SK-N-MC (cell line): ENCODE measurements around the gene DHRS7C.

Experiments
- DNase-seq: peaks from one replicate; pipeline ENCODE4 v3.0.0-alpha.2; 2011; ENCODE audit warnings: low read depth, low spot score
- H3K27ac ChIP-seq: fragments of 200-600 bp; sonication (generic); 2 replicates; pipeline ENCODE4 v1.5.1; 2016; ENCODE audit warnings: mixed run types
- H3K36me3 ChIP-seq: fragments of 200-600 bp; sonication (generic); 2 replicates; pipeline ENCODE4 v1.6.1; 2017; ENCODE audit warnings: antibody characterized with exemption, low read length, mixed read lengths; ENCODE audit not compliant: insufficient read depth
- H3K4me3 ChIP-seq: fragments of 200-600 bp; sonication (generic); 2 replicates; pipeline ENCODE4 v1.5.1; 2016
- H3K9ac ChIP-seq: fragments of 200-600 bp; sonication (generic); 2 replicates; pipeline ENCODE4 v1.8.0; 2017; ENCODE audit warnings: mixed run types, mixed read lengths; ENCODE audit not compliant: insufficient read length
- H3K9me3 ChIP-seq: fragments of 200-600 bp; sonication (generic); 2 replicates; pipeline ENCODE4 v1.6.1; 2017; ENCODE audit warnings: low read depth, mild to moderate bottlenecking, antibody characterized with exemption, low read length, moderate library complexity, mixed read lengths
- EZH2 ChIP-seq: fragments of 200-600 bp; sonication (generic); IDR thresholded peaks from one replicate; pipeline ENCODE4 v1.6.1; 2017; ENCODE audit warnings: antibody characterized with exemption
- FOXP2 ChIP-seq: optimal IDR thresholded peaks from 2 replicates; pipeline ENCODE3; 2011; ENCODE audit warnings: mild to moderate bottlenecking, moderate library complexity; ENCODE audit not compliant: insufficient read depth; ENCODE audit errors: extremely low read length, control extremely low read depth
- POLR2AphosphoS5 ChIP-seq: IDR thresholded peaks from 2 replicates; pipeline ENCODE4 v1.6.1; 2012; ENCODE audit warnings: mild to moderate bottlenecking, low read depth, low read length, borderline replicate concordance

The DHRS7C gene

GRCh38 chr17:9726291-9726690 lies 65.1 kb downstream of the DHRS7C start:
- H3K4me3 ChIP-seq: no peak overlapping the region
- no peak overlapping the region for H3K9ac ChIP-seq
- TF ChIP-seq FOXP2 (no peak), POLR2AphosphoS5 (no peak), EZH2 (no peak)
- no peaks in the 10 kb centered on the region for H3K9me3 ChIP-seq
- no peaks in the 10 kb centered on the region for H3K36me3 ChIP-seq
- no peak for DNase-seq
- H3K27ac ChIP-seq: no peak overlapping the region

DNA sequence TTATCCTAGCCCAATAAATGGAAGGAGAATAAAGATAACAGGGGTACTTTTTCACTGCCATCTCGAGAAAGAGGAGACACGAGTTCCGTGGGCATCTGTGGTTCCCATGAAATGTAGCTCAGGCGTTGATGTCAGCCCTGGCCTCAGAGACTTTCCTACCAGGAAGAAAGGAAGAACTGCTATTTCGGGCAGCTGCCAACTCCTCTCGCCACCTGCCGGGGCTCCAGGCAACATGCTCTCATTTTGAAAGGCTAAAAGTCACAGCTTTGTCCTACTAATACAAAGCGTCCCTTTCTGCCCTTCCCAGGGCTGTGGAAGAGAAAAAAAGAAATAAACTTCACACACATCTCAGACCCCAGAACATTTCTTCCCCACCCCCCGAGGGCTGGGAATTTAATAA lies 65.8 kb downstream of the DHRS7C start:
- no peak overlapping the region for H3K9ac ChIP-seq
- DNase-seq: no peak

More for the DNA sequence above, 65.8 kb downstream of the DHRS7C start:
- TF ChIP-seq POLR2AphosphoS5 (no peak), EZH2 (no peak), FOXP2 (no peak)
- Histone ChIP-seq H3K27ac (no peak overlapping the region), H3K4me3 (no peak overlapping the region), H3K9me3 (no peaks in the 10 kb centered on the region), H3K36me3 (no peaks in the 10 kb centered on the region)
